ENCODE data around the gene TRABD2B. TPM values are rescaled to one million over a fixed set of nuclear protein-coding genes. Genes with fewer than 3 reads are reported as not detected.

Gene TRABD2B
- total and polyA plus RNA-seq, 2 donors from 2014 or later: 19.8 to 62.0 TPM

- Histone ChIP-seq H3K4me3 (ENCODE audit: low read length in 3 of 3) (no peak overlapping the region), H3K27me3 (ENCODE audit: control insufficient read depth, insufficient read depth, low read length) (no peaks in the 10 kb centered on the region), H3K36me3 (ENCODE audit: control insufficient read depth in 2 of 3, insufficient read depth in 3 of 3, low read length in 3 of 3) (peaks cover 0 to 5% (median 0%) of the 10 kb centered on the region in 3 donors), H3K4me1 (ENCODE audit: control insufficient read depth in 2 of 3, insufficient read depth in 2 of 3, low read depth in 1 of 3, low read length in 3 of 3) (no peaks in the 10 kb centered on the region), H3K27ac (ENCODE audit: low read depth in 2 of 2, low read length in 2 of 2) (no peak overlapping the region), H3K9ac (ENCODE audit: low read length in 3 of 3) (no peak overlapping the region), H3K9me3 (ENCODE audit: control insufficient read depth in 2 of 3, insufficient read depth in 1 of 3, low read length in 3 of 3) (no peaks in the 10 kb centered on the region)
- intact Hi-C loops (cut with DNase I): no loop called here
- TF ChIP-seq CTCF (IDR thresholded peaks at IDR 0.05; ENCODE audit: borderline replicate concordance, extremely low read depth, insufficient read depth): no peak
- DNase-seq: peak in 1 of 5 donors; percentile 31
- no peak for FAIRE-seq
These were observed 235.2 kb downstream of the TRABD2B start for GRCh38 chr1:47761974-47762373.

GRCh38 chr1:47761201-47761930, 235.8 kb downstream of the TRABD2B start:
- no peak overlapping the region for H3K4me3 ChIP-seq (ENCODE audit: low read length in 3 of 3)
- H3K4me1 ChIP-seq (ENCODE audit: control insufficient read depth in 2 of 3, insufficient read depth in 2 of 3, low read depth in 1 of 3, low read length in 3 of 3): no peaks in the 10 kb centered on the region
- H3K36me3 ChIP-seq (ENCODE audit: control insufficient read depth in 2 of 3, insufficient read depth in 3 of 3, low read length in 3 of 3): peaks cover 0 to 5% (median 0%) of the 10 kb centered on the region in 3 donors
- intact Hi-C loops (cut with DNase I): no loop called here
- H3K9me3 ChIP-seq (ENCODE audit: control insufficient read depth in 2 of 3, insufficient read depth in 1 of 3, low read length in 3 of 3): no peaks in the 10 kb centered on the region
- DNase-seq (peak in 1 of 5 donors; percentile 43), FAIRE-seq (no peak)
- no peaks in the 10 kb centered on the region for H3K27me3 ChIP-seq (ENCODE audit: control insufficient read depth, insufficient read depth, low read length)
- no peak for TF ChIP-seq CTCF (IDR thresholded peaks at IDR 0.05; ENCODE audit: borderline replicate concordance, extremely low read depth, insufficient read depth)
- no peak overlapping the region for H3K27ac ChIP-seq (ENCODE audit: low read depth in 2 of 2, low read length in 2 of 2)
- H3K9ac ChIP-seq (ENCODE audit: low read length in 3 of 3): no peak overlapping the region

GRCh38 chr1:47759936-47760629, 237.1 kb downstream of the TRABD2B start:
- no peaks in the 10 kb centered on the region for H3K4me1 ChIP-seq (ENCODE audit: control insufficient read depth in 2 of 3, insufficient read depth in 2 of 3, low read depth in 1 of 3, low read length in 3 of 3)
- peak in 2 of 5 donors; percentile 18 to 24 for DNase-seq
- no peaks in the 10 kb centered on the region for H3K27me3 ChIP-seq (ENCODE audit: control insufficient read depth, insufficient read depth, low read length)
- H3K4me3 ChIP-seq (ENCODE audit: low read length in 3 of 3): no peak overlapping the region
- H3K36me3 ChIP-seq (ENCODE audit: control insufficient read depth in 2 of 3, insufficient read depth in 3 of 3, low read length in 3 of 3): peaks cover 0 to 5% (median 0%) of the 10 kb centered on the region in 3 donors
- TF ChIP-seq CTCF (IDR thresholded peaks at IDR 0.05; ENCODE audit: borderline replicate concordance, extremely low read depth, insufficient read depth): no peak
- H3K9me3 ChIP-seq (ENCODE audit: control insufficient read depth in 2 of 3, insufficient read depth in 1 of 3, low read length in 3 of 3): no peaks in the 10 kb centered on the region
- intact Hi-C loops (cut with DNase I): no loop called here
- H3K27ac ChIP-seq (ENCODE audit: low read depth in 2 of 2, low read length in 2 of 2): no peak overlapping the region
- no peak overlapping the region for H3K9ac ChIP-seq (ENCODE audit: low read length in 3 of 3)
- no peak for FAIRE-seq

All from kidney (tissue), 14 donors.